Measurements from ENCODE around the gene PDZD2. TPM values are rescaled to one million over a fixed set of nuclear protein-coding genes. Genes with fewer than 3 reads are reported as not detected.

PDZD2 gene
- total and polyA plus RNA-seq, 4 donors = 2.8 to 18.0 (median 5.3) TPM

GRCh38 chr5:31937703-31938102 is 298.8 kb downstream of the PDZD2 start:
- intact Hi-C loops (cut with DNase I) = no loop called here
- Histone ChIP-seq H3K4me1 (ENCODE audit: control insufficient read depth in 1 of 2, insufficient read depth in 2 of 2, low read length in 2 of 2) (no peaks in the 10 kb centered on the region), H3K36me3 (ENCODE audit: control insufficient read depth in 1 of 2, insufficient read depth in 2 of 2, low read length in 1 of 2) (no peaks in the 10 kb centered on the region), H3K4me3 (ENCODE audit: low read length in 2 of 2) (no peak overlapping the region), H3K27me3 (ENCODE audit: control insufficient read depth in 1 of 2, insufficient read depth in 2 of 2, low read length in 1 of 2) (no peaks in the 10 kb centered on the region), H3K27ac (ENCODE audit: low read depth in 1 of 2, low read length in 2 of 2) (no peak overlapping the region), H3K9me3 (ENCODE audit: control insufficient read depth, low read length) (no peaks in the 10 kb centered on the region)
- ATAC-seq (ENCODE audit: low FRiP score) (no peak), DNase-seq (no peak)
- WGBS, 2 donors = 76 to 77% methylated on average over 5 of the region's 5 CpGs

GRCh38 chr5:31939151-31939550 is 300.2 kb downstream of the PDZD2 start:
- H3K27me3 ChIP-seq (ENCODE audit: control insufficient read depth in 1 of 2, insufficient read depth in 2 of 2, low read length in 1 of 2) = no peaks in the 10 kb centered on the region
- no peak overlapping the region for H3K4me3 ChIP-seq (ENCODE audit: low read length in 2 of 2)
- 84 to 95% methylated on average over 5 of the region's 5 CpGs for WGBS, 2 donors
- ATAC-seq (ENCODE audit: low FRiP score) (no peak), DNase-seq (no peak)
- H3K27ac ChIP-seq (ENCODE audit: low read depth in 1 of 2, low read length in 2 of 2) = no peak overlapping the region
- no peaks in the 10 kb centered on the region for H3K36me3 ChIP-seq (ENCODE audit: control insufficient read depth in 1 of 2, insufficient read depth in 2 of 2, low read length in 1 of 2)
- no peaks in the 10 kb centered on the region for H3K9me3 ChIP-seq (ENCODE audit: control insufficient read depth, low read length)
- intact Hi-C loops (cut with DNase I) = no loop called here
- no peaks in the 10 kb centered on the region for H3K4me1 ChIP-seq (ENCODE audit: control insufficient read depth in 1 of 2, insufficient read depth in 2 of 2, low read length in 2 of 2)

GRCh38 chr5:31941151-31941755 is 302.3 kb downstream of the PDZD2 start:
- H3K4me3 ChIP-seq (ENCODE audit: low read length in 2 of 2) = no peak overlapping the region
- intact Hi-C loops (cut with DNase I) = no loop called here
- H3K27me3 ChIP-seq (ENCODE audit: control insufficient read depth in 1 of 2, insufficient read depth in 2 of 2, low read length in 1 of 2) = no peaks in the 10 kb centered on the region
- no peaks in the 10 kb centered on the region for H3K4me1 ChIP-seq (ENCODE audit: control insufficient read depth in 1 of 2, insufficient read depth in 2 of 2, low read length in 2 of 2)
- no peaks in the 10 kb centered on the region for H3K36me3 ChIP-seq (ENCODE audit: control insufficient read depth in 1 of 2, insufficient read depth in 2 of 2, low read length in 1 of 2)
- 61 to 67% methylated on average over 4 of the region's 4 CpGs for WGBS, 2 donors
- H3K27ac ChIP-seq (ENCODE audit: low read depth in 1 of 2, low read length in 2 of 2) = no peak overlapping the region
- ATAC-seq (ENCODE audit: low FRiP score) = no peak
- H3K9me3 ChIP-seq (ENCODE audit: control insufficient read depth, low read length) = no peaks in the 10 kb centered on the region
- no peak for DNase-seq

- no peaks in the 10 kb centered on the region for H3K4me1 ChIP-seq (ENCODE audit: control insufficient read depth in 1 of 2, insufficient read depth in 2 of 2, low read length in 2 of 2)
- H3K27me3 ChIP-seq (ENCODE audit: control insufficient read depth in 1 of 2, insufficient read depth in 2 of 2, low read length in 1 of 2) = no peaks in the 10 kb centered on the region
- H3K4me3 ChIP-seq (ENCODE audit: low read length in 2 of 2) = no peak overlapping the region
- no peaks in the 10 kb centered on the region for H3K36me3 ChIP-seq (ENCODE audit: control insufficient read depth in 1 of 2, insufficient read depth in 2 of 2, low read length in 1 of 2)
- intact Hi-C loops (cut with DNase I) = no loop called here
- H3K27ac ChIP-seq (ENCODE audit: low read depth in 1 of 2, low read length in 2 of 2) = no peak overlapping the region
- 82 to 84% methylated on average over 11 of the region's 11 CpGs for WGBS, 2 donors
- H3K9me3 ChIP-seq (ENCODE audit: control insufficient read depth, low read length) = no peaks in the 10 kb centered on the region
- DNase-seq (no peak), ATAC-seq (ENCODE audit: low FRiP score) (no peak)
These were observed 303.6 kb downstream of the PDZD2 start for GRCh38 chr5:31942546-31942945.

GRCh38 chr5:31944684-31945445 is 305.9 kb downstream of the PDZD2 start:
- H3K27me3 ChIP-seq (ENCODE audit: control insufficient read depth in 1 of 2, insufficient read depth in 2 of 2, low read length in 1 of 2) = no peaks in the 10 kb centered on the region
- intact Hi-C loops (cut with DNase I) = no loop called here
- H3K4me3 ChIP-seq (ENCODE audit: low read length in 2 of 2) = no peak overlapping the region
- WGBS, 2 donors = 85 to 90% methylated on average over 13 of the region's 13 CpGs
- H3K4me1 ChIP-seq (ENCODE audit: control insufficient read depth in 1 of 2, insufficient read depth in 2 of 2, low read length in 2 of 2) = no peaks in the 10 kb centered on the region
- ATAC-seq (ENCODE audit: low FRiP score) = no peak
- no peaks in the 10 kb centered on the region for H3K9me3 ChIP-seq (ENCODE audit: control insufficient read depth, low read length)
- no peaks in the 10 kb centered on the region for H3K36me3 ChIP-seq (ENCODE audit: control insufficient read depth in 1 of 2, insufficient read depth in 2 of 2, low read length in 1 of 2)
- no peak for DNase-seq
- no peak overlapping the region for H3K27ac ChIP-seq (ENCODE audit: low read depth in 1 of 2, low read length in 2 of 2)

- H3K4me1 ChIP-seq (ENCODE audit: control insufficient read depth in 1 of 2, insufficient read depth in 2 of 2, low read length in 2 of 2) = no peaks in the 10 kb centered on the region
- no peak for ATAC-seq (ENCODE audit: low FRiP score)
These were observed 309.1 kb downstream of the PDZD2 start for GRCh38 chr5:31948006-31948405.

GRCh38 chr5:31952067-31952466 is 313.1 kb downstream of the PDZD2 start:
- H3K36me3 ChIP-seq (ENCODE audit: control insufficient read depth in 1 of 2, insufficient read depth in 2 of 2, low read length in 1 of 2) = no peaks in the 10 kb centered on the region
- no peaks in the 10 kb centered on the region for H3K27me3 ChIP-seq (ENCODE audit: control insufficient read depth in 1 of 2, insufficient read depth in 2 of 2, low read length in 1 of 2)
- H3K4me3 ChIP-seq (ENCODE audit: low read length in 2 of 2) = no peak overlapping the region
- H3K4me1 ChIP-seq (ENCODE audit: control insufficient read depth in 1 of 2, insufficient read depth in 2 of 2, low read length in 2 of 2) = no peaks in the 10 kb centered on the region
- intact Hi-C loops (cut with DNase I) = no loop called here
- ATAC-seq (ENCODE audit: low FRiP score) = no peak
- H3K9me3 ChIP-seq (ENCODE audit: control insufficient read depth, low read length) = no peaks in the 10 kb centered on the region
- no peak for DNase-seq
- H3K27ac ChIP-seq (ENCODE audit: low read depth in 1 of 2, low read length in 2 of 2) = no peak overlapping the region

More at GRCh38 chr5:31948006-31948405, 309.1 kb downstream of the PDZD2 start:
- no peaks in the 10 kb centered on the region for H3K36me3 ChIP-seq (ENCODE audit: control insufficient read depth in 1 of 2, insufficient read depth in 2 of 2, low read length in 1 of 2)
- 90 to 92% methylated on average over 5 of the region's 5 CpGs for WGBS, 2 donors
- no peak overlapping the region for H3K27ac ChIP-seq (ENCODE audit: low read depth in 1 of 2, low read length in 2 of 2)
- intact Hi-C loops (cut with DNase I) = no loop called here
- no peak for DNase-seq
- no peaks in the 10 kb centered on the region for H3K9me3 ChIP-seq (ENCODE audit: control insufficient read depth, low read length)
- H3K27me3 ChIP-seq (ENCODE audit: control insufficient read depth in 1 of 2, insufficient read depth in 2 of 2, low read length in 1 of 2) = no peaks in the 10 kb centered on the region
- no peak overlapping the region for H3K4me3 ChIP-seq (ENCODE audit: low read length in 2 of 2)

GRCh38 chr5:31954091-31954490 is 315.2 kb downstream of the PDZD2 start:
- 40 to 52% methylated on average over 3 of the region's 3 CpGs for WGBS, 2 donors
- ATAC-seq (ENCODE audit: low FRiP score) (no peak), DNase-seq (no peak)
- H3K4me3 ChIP-seq (ENCODE audit: low read length in 2 of 2) = no peak overlapping the region
- no peaks in the 10 kb centered on the region for H3K4me1 ChIP-seq (ENCODE audit: control insufficient read depth in 1 of 2, insufficient read depth in 2 of 2, low read length in 2 of 2)
- no peaks in the 10 kb centered on the region for H3K9me3 ChIP-seq (ENCODE audit: control insufficient read depth, low read length)
- H3K36me3 ChIP-seq (ENCODE audit: control insufficient read depth in 1 of 2, insufficient read depth in 2 of 2, low read length in 1 of 2) = no peaks in the 10 kb centered on the region
- intact Hi-C loops (cut with DNase I) = no loop called here
- no peaks in the 10 kb centered on the region for H3K27me3 ChIP-seq (ENCODE audit: control insufficient read depth in 1 of 2, insufficient read depth in 2 of 2, low read length in 1 of 2)
- H3K27ac ChIP-seq (ENCODE audit: low read depth in 1 of 2, low read length in 2 of 2) = no peak overlapping the region

- H3K27ac ChIP-seq (ENCODE audit: low read depth in 1 of 2, low read length in 2 of 2) = no peak overlapping the region
- no peaks in the 10 kb centered on the region for H3K36me3 ChIP-seq (ENCODE audit: control insufficient read depth in 1 of 2, insufficient read depth in 2 of 2, low read length in 1 of 2)
- no peak for DNase-seq
- 85 to 91% methylated on average over 9 of the region's 9 CpGs for WGBS, 2 donors
- H3K27me3 ChIP-seq (ENCODE audit: control insufficient read depth in 1 of 2, insufficient read depth in 2 of 2, low read length in 1 of 2) = no peaks in the 10 kb centered on the region
- intact Hi-C loops (cut with DNase I) = no loop called here
- no peaks in the 10 kb centered on the region for H3K4me1 ChIP-seq (ENCODE audit: control insufficient read depth in 1 of 2, insufficient read depth in 2 of 2, low read length in 2 of 2)
- no peaks in the 10 kb centered on the region for H3K9me3 ChIP-seq (ENCODE audit: control insufficient read depth, low read length)
- no peak for ATAC-seq (ENCODE audit: low FRiP score)
- H3K4me3 ChIP-seq (ENCODE audit: low read length in 2 of 2) = no peak overlapping the region
These were observed 318.2 kb downstream of the PDZD2 start for GRCh38 chr5:31957151-31957550.

Measured in aorta (tissue), 5 donors.